HEK293 (cell line): Measurements from ENCODE around the gene IQSEC1.

Experiments used
- GLI4 ChIP-seq: fragments of 450-650 bp; formaldehyde crosslinking; IDR thresholded peaks from 2 replicates; pipeline ENCODE4 v1.5.1; 2016; ENCODE audit warnings: missing biosample characterization, missing genetic modification characterization
- KLF9 ChIP-seq: fragments of 450-650 bp; formaldehyde crosslinking; IDR thresholded peaks from 2 replicates; pipeline ENCODE4 v1.5.1; 2016; ENCODE audit warnings: missing biosample characterization, missing genetic modification characterization, low read depth
- MYNN ChIP-seq: fragments of 450-650 bp; formaldehyde crosslinking; IDR thresholded peaks from 2 replicates; pipeline ENCODE4 v1.5.1; 2016; ENCODE audit warnings: missing biosample characterization, missing genetic modification characterization, borderline replicate concordance
- MZF1 ChIP-seq: fragments of 450-650 bp; formaldehyde crosslinking; IDR thresholded peaks from 2 replicates; pipeline ENCODE4 v1.5.1; 2017; ENCODE audit warnings: missing biosample characterization, missing genetic modification characterization, borderline replicate concordance
- ZNF184 ChIP-seq: fragments of 450-650 bp; IDR thresholded peaks from 2 replicates; pipeline ENCODE4 v1.5.1; 2018; ENCODE audit warnings: missing biosample characterization, mild to moderate bottlenecking, missing genetic modification characterization
- TF ChIP-seq, protein P1 (sequence below): fragments of 450-650 bp; formaldehyde crosslinking; IDR thresholded peaks from 2 replicates; pipeline ENCODE4 v1.5.1; 2016; ENCODE audit warnings: missing biosample characterization, missing genetic modification characterization
- TF ChIP-seq, protein P2 (sequence below): fragments of 450-650 bp; formaldehyde crosslinking; IDR thresholded peaks from 2 replicates; pipeline ENCODE4 v1.5.1; 2016; ENCODE audit warnings: missing biosample characterization, missing genetic modification characterization, low read depth
- TF ChIP-seq, protein P3 (sequence below): fragments of 450-650 bp; formaldehyde crosslinking; IDR thresholded peaks from 2 replicates; pipeline ENCODE4 v1.5.1; 2016; ENCODE audit warnings: missing biosample characterization, missing genetic modification characterization

DNA sequence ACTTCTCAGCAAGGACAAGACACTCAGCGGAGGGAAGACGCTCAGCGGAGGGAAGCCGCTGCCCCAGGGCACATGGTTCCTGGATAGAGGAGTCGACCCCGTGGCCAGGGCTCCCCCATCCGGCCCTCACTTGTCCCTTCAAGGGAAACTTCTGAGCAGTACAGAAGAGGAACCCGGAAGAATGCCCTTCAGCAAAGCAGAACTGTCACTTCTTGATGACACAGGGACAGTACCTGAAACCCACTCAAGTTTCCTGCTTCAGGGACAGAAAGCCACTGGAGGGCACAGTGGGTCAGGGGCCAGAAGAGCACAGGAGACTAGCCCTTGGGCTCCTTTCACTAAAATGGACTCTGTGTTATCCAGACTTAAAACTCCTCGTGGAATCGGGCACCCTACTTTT lies 134.1 kb downstream of the IQSEC1 start:
- TF ChIP-seq, protein P1, sequence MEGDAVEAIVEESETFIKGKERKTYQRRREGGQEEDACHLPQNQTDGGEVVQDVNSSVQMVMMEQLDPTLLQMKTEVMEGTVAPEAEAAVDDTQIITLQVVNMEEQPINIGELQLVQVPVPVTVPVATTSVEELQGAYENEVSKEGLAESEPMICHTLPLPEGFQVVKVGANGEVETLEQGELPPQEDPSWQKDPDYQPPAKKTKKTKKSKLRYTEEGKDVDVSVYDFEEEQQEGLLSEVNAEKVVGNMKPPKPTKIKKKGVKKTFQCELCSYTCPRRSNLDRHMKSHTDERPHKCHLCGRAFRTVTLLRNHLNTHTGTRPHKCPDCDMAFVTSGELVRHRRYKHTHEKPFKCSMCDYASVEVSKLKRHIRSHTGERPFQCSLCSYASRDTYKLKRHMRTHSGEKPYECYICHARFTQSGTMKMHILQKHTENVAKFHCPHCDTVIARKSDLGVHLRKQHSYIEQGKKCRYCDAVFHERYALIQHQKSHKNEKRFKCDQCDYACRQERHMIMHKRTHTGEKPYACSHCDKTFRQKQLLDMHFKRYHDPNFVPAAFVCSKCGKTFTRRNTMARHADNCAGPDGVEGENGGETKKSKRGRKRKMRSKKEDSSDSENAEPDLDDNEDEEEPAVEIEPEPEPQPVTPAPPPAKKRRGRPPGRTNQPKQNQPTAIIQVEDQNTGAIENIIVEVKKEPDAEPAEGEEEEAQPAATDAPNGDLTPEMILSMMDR (tag by site-specific recombination) = no peak
- TF ChIP-seq, protein P2, sequence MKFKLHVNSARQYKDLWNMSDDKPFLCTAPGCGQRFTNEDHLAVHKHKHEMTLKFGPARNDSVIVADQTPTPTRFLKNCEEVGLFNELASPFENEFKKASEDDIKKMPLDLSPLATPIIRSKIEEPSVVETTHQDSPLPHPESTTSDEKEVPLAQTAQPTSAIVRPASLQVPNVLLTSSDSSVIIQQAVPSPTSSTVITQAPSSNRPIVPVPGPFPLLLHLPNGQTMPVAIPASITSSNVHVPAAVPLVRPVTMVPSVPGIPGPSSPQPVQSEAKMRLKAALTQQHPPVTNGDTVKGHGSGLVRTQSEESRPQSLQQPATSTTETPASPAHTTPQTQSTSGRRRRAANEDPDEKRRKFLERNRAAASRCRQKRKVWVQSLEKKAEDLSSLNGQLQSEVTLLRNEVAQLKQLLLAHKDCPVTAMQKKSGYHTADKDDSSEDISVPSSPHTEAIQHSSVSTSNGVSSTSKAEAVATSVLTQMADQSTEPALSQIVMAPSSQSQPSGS (tag by site-specific recombination) = no peak
- TF ChIP-seq, protein P3, sequence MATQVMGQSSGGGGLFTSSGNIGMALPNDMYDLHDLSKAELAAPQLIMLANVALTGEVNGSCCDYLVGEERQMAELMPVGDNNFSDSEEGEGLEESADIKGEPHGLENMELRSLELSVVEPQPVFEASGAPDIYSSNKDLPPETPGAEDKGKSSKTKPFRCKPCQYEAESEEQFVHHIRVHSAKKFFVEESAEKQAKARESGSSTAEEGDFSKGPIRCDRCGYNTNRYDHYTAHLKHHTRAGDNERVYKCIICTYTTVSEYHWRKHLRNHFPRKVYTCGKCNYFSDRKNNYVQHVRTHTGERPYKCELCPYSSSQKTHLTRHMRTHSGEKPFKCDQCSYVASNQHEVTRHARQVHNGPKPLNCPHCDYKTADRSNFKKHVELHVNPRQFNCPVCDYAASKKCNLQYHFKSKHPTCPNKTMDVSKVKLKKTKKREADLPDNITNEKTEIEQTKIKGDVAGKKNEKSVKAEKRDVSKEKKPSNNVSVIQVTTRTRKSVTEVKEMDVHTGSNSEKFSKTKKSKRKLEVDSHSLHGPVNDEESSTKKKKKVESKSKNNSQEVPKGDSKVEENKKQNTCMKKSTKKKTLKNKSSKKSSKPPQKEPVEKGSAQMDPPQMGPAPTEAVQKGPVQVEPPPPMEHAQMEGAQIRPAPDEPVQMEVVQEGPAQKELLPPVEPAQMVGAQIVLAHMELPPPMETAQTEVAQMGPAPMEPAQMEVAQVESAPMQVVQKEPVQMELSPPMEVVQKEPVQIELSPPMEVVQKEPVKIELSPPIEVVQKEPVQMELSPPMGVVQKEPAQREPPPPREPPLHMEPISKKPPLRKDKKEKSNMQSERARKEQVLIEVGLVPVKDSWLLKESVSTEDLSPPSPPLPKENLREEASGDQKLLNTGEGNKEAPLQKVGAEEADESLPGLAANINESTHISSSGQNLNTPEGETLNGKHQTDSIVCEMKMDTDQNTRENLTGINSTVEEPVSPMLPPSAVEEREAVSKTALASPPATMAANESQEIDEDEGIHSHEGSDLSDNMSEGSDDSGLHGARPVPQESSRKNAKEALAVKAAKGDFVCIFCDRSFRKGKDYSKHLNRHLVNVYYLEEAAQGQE (tag by site-specific recombination) = no peak
- no peak for TF ChIP-seq ZNF184 (tag by site-specific recombination)
- TF ChIP-seq MYNN (tag by site-specific recombination) = no peak
- TF ChIP-seq KLF9 (tag by site-specific recombination) = no peak
- no peak for TF ChIP-seq GLI4 (tag by site-specific recombination)
- no peak for TF ChIP-seq MZF1 (tag by site-specific recombination)
